ENCODE data around the gene PPP2R2B.
"Not testable (repeated sequence)": the region's sequence is repeated elsewhere in the genome, so short reads cannot be mapped to it uniquely, and the experiment has no call there.

PPP2R2B gene

GRCh38 chr5:146642410-146642809 is 236.1 kb downstream of the PPP2R2B start:
- no peak for DNase-seq

- no peak for DNase-seq
These were observed 236.6 kb downstream of the PPP2R2B start for GRCh38 chr5:146641941-146642340.

- no peak for DNase-seq
These were observed 238.2 kb downstream of the PPP2R2B start for GRCh38 chr5:146640285-146640896.

DNA sequence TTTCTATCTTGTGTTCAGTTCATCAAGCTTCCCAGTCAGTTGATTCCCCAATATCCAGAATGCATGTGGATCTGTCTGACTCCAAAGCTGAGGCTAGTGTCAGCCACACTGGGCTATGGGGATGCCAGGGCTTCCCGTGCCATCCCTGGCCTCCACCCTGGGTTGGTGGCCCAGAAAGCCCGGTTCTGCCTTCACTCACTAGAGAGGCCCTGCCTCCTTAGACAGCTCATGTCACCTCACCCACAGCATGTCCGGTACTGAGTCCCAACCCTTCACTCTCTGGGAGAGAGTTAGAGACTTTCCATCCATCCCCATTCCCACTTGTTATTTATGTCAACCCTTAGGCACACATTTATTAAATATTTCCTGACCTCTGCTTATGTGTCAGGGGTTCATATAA is 243.1 kb downstream of the PPP2R2B start:
- DNase-seq: no peak

DNA sequence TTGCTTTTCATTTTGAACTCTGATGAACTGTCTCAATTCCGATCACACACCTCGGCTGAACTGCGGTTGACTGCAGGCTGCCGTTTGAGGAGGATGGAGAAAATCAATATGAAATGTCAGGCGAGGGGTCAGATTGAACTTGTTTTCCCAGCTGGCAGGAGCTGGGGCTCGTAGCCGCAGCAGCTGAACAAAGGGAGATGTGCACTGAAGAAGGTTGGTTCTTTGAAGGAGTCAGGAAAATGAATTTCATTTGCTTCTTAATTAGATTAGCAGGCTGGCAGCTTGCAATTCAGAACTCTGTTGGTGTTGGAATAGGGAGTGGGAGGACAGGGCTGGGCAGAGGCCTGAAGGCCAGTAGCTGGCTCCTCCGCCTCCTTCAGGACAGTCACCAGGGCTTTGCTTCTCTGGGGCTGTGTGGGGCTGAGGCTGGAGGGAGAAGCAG is 245.2 kb downstream of the PPP2R2B start:
- no peak for DNase-seq

- no peak for DNase-seq
These were observed 245.8 kb downstream of the PPP2R2B start for GRCh38 chr5:146632620-146633322.

GRCh38 chr5:146630472-146630871 is 248.1 kb downstream of the PPP2R2B start:
- no peak for DNase-seq

GRCh38 chr5:146628950-146629349 is 249.6 kb downstream of the PPP2R2B start:
- no peak for DNase-seq

DNA sequence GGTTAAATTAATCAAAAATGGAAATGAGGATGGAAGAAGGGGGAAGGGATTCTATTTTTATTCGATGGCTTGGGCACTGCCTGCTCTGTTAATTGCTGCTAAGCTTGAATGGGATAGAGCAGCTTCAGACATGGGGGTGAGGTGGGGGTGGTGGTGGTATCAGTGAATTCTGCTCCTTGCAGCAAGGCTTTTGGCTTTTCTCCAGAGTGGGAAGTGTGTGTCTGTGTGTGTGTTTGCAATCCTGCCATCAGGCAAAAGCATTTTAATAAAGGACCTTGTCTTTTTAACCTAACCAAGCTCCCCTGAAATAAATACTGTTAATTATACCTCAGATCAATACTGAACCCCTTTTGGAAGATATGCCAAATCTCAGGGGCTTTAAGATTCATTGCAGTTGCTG is 251.6 kb downstream of the PPP2R2B start:
- DNase-seq: no peak

DNA sequence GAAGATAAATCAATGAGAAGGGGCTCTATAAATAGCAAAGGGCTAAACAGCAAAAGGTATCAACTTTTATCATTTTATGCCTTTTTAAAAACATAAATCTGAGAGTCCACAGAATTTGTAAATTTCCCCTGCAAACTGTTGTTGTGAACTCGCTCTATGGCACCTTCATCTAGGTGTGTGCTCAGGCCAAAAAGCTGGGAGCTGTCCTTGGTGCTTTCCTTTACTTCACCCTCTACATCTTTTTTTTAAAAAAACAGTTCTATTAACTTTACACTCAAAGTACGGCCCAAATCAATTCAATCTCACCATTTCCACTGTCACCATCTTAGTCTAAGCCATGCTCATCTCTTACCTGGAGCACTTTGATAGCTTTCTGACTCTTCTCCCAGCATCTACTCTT is 254.4 kb downstream of the PPP2R2B start:
- no peak for DNase-seq

- DNase-seq: no peak
These were observed 254.9 kb downstream of the PPP2R2B start for GRCh38 chr5:146623666-146624065.

DNA sequence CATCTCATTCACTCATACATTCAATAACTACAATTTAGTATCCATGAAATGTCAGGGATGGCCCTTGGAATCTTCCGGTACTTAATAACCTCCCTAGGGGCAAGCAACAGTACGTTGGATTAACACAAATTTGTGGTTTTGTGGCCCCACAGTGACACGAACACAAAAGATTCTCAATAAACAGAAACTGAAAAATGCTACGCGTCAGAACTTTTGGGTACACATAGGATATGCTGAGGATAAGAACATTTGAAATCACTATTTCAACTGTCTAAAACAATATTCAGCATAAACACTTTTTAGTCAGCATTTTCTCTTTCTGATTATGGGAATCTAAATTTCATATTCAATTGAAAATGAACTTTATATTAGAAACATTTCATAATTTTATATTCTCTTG is 255.5 kb downstream of the PPP2R2B start:
- DNase-seq: no peak

- no peak for DNase-seq
These were observed 256.2 kb downstream of the PPP2R2B start for GRCh38 chr5:146622391-146622790.

DNA sequence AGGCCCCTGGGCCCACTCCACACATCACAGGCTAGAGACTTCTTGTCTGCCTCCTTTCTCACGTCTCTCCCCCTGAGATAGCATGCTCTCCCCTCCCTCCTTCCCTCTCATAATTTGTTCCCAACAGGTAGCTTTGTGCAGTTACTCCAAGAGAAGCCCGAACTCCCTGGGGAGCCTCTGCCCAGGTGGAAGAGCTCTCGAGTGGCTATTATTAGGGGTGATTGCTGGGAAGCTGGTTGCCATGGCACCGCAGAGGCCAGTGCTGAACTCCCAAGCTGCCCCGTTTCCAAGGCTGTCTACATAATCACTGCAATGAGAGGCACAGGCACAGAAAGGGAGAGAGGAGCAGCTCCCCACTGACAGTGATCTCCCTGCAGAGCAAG is 257.9 kb downstream of the PPP2R2B start:
- DNase-seq: no peak

- DNase-seq: no peak
These were observed 258.4 kb downstream of the PPP2R2B start for GRCh38 chr5:146620031-146620668.

- DNase-seq: no peak
These were observed 260.1 kb downstream of the PPP2R2B start for GRCh38 chr5:146618434-146618833.

- not testable (repeated sequence) for DNase-seq
These were observed 268.8 kb downstream of the PPP2R2B start for GRCh38 chr5:146609731-146610130.

DNA sequence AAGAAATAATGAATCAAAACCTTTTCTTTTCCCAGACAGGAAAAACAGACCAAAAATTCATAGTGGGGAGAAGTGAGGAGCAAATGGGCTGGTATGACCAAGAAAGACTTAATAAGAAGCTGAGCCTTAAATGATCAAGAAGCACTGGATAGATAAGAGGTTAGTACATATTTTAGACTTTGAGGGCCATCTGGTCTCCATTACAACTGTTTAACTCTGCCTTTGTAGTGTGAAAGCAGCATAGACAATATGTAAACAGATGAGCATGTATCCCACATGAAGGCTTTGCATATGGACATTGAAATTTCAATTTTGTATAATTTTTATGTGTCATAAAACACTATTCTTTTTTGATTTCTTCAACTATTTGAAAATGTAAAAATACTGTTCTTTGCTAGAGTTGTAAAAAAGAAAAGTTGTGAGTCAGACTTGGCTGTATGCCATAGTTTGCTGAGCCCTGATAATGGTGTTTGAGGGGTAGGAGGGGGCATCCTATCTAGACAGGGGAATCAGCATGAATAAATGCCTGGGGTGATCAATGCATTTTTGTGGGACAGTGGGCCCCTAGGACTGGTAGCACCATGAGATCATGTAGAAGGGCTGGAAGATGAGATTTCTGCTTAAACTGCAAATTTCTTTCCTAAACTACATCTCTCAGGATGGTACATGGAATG is 270.8 kb downstream of the PPP2R2B start:
- no peak for DNase-seq

DNA sequence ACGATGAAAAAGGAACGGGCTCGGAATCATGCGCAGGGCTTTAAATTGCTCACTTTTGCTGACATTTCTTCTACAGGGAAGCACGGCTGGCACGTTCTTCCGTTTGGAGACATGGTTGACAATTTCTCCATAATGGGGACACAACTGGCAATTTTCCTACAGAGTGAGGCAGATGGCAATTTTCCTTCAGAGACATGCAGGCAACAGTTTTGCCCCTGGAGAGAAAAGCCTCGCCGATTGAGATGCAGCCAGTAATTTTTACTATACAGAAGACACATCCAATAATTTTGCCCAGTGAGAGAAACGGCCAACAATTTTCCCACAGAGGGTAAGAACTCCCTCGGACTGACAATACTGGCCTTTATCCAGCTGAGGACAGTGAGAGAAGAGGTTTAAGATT is 271.7 kb downstream of the PPP2R2B start:
- no peak for DNase-seq

DNA sequence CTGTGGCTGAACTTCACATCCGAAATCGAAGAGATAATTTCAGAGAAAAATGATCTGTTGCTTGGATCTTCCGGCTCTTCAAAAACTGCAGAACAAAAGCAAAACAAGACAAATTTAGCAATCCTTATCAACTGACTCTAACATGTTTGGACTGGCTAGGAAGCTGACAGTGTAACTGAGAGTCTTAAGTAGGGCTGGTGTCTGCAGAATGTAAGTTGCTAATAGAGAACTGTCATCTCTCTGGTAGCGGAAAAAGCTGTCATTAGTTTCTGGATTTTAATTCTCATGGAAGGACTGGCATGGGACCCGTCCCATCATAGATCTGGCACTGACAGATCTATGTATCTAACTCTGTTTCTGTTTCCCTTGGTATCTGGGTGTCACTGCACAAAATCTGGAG is 278.2 kb downstream of the PPP2R2B start:
- DNase-seq: no peak

- no peak for DNase-seq
These were observed 279.3 kb downstream of the PPP2R2B start for GRCh38 chr5:146599261-146599660.

DNA sequence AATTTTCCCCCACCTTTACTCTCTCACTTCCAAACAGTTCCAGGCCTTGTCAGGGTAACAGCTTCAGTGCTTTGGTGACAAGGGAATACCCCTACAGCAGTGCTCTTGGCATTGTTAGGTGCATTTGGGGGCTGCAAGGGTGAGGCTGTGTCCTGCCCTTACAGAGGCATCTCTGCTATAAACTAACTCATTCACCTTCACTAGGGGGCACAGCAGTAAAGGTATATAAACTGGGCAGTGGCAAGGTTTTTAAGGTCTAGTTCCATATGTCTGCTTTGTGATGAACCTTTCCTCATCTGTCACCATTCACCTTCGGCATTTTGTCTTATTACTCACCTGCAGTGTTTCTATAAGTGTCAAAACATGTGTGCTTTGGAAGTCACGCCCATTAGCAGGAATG is 283.5 kb downstream of the PPP2R2B start:
- DNase-seq: no peak

GRCh38 chr5:146592352-146592751 is 286.2 kb downstream of the PPP2R2B start:
- DNase-seq: no peak

DNA sequence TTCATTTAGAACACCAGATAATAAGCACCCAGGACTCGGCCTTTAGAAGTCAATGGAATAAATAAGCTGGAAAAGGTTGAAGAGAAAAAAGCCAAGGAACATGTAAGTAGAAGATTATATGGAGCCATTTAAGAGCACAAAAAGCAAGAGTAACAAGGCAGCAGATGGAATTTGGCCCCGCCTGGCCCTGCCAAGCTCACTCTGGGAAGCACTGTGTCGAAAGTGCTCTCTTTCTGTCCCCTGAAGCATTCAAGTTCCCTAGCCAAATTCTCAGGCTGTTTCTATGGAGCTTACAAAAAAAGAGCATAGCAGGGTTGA is 289.6 kb downstream of the PPP2R2B start:
- DNase-seq: no peak

Measured in inflammatory macrophage treated with lipopolysaccharide for 4 hours (primary cell).